Small intestine (tissue), 7 donors: ENCODE results near the gene TIA1. TPM values are rescaled to one million over a fixed set of nuclear protein-coding genes. Genes with fewer than 3 reads are reported as not detected.
A peak's percentile ranks its signal among the peaks of the same experiment; 100 is the strongest.
"Not testable (repeated sequence)": the region's sequence is repeated elsewhere in the genome, so short reads cannot be mapped to it uniquely, and the experiment has no call there.

Experiments
- DNase-seq, 2 donors: peaks; one replicate each; pipeline versions ENCODE4 v3.0.0 to v3.0.0-alpha.2; 2013
- FAIRE-seq: peaks from 2 replicates; lab custom pipeline; 2012; peaks lifted over from hg19 to GRCh38; lab: Jason Lieb, UNC
- H3K27ac ChIP-seq, 3 donors: one replicate each; pipeline ENCODE4 v1.5.1; 2013; ENCODE audit warnings: low read length in 2 of 3, mild to moderate bottlenecking in 2 of 3, control low read depth in 1 of 3, inconsistent platforms in 1 of 3, low read depth in 1 of 3, moderate library complexity in 1 of 3
- H3K27me3 ChIP-seq, 3 donors: one replicate each; pipeline ENCODE4 v1.6.1; 2013; ENCODE audit warnings: low read length in 3 of 3, inconsistent platforms in 1 of 3; ENCODE audit not compliant: control insufficient read depth in 3 of 3, insufficient read depth in 3 of 3
- H3K36me3 ChIP-seq, 3 donors: one replicate each; pipeline ENCODE4 v1.6.1; 2013; ENCODE audit warnings: low read length in 3 of 3, inconsistent platforms in 1 of 3, low read depth in 1 of 3, mild to moderate bottlenecking in 1 of 3, moderate library complexity in 1 of 3; ENCODE audit not compliant: control insufficient read depth in 3 of 3, insufficient read depth in 2 of 3
- H3K4me1 ChIP-seq, 3 donors: one replicate each; pipeline ENCODE4 v1.6.1; 2013; ENCODE audit warnings: low read length in 2 of 3, inconsistent platforms in 1 of 3, low read depth in 1 of 3, mild to moderate bottlenecking in 1 of 3, moderate library complexity in 1 of 3; ENCODE audit not compliant: control insufficient read depth in 3 of 3, insufficient read depth in 2 of 3
- H3K4me3 ChIP-seq, 3 donors: one replicate each; pipeline ENCODE4 v1.5.1; 2013; ENCODE audit warnings: low read length in 3 of 3, control low read depth in 1 of 3, inconsistent platforms in 1 of 3, low read depth in 1 of 3, mild to moderate bottlenecking in 1 of 3, moderate library complexity in 1 of 3
- H3K9me3 ChIP-seq, 2 donors: one replicate each; pipeline ENCODE4 v1.6.1; 2013; ENCODE audit warnings: low read depth in 1 of 2, low read length in 1 of 2; ENCODE audit not compliant: control insufficient read depth in 2 of 2, insufficient read depth in 1 of 2
- WGBS, 3 donors: extraction: QIAGEN DNeasy Blood & Tissue Kit; methylation state at CpG; one replicate each; pipeline ENCODE4 v1.1.7; 2013; 5-methylcytosine and 5-hydroxymethylcytosine counted together
- polyA plus RNA-seq, 4 donors: library from polyadenylated mRNA; stranded (reverse) in 3 of 4; unstranded in 1 of 4; fragments of 200-250 nt in 3 of 4; fragments of 120-200 nt in 1 of 4; gene quantifications; one replicate each; pipeline versions ENCODE4 v1.2.1 to v1.2.3, GENCODE V29; 2013
- donor health status: healthy with polysubstance abuse.
- donor health status: control.
- donor health status: control.
- donor health status: Bipolar disorder and iron deficiency.
- donor health status: healthy.

The TIA1 gene
- polyA plus RNA-seq, 4 donors, result 30.3 to 156 (median 39.4) TPM

- Histone ChIP-seq H3K4me1 (peaks cover 0 to 11% (median 7%) of the 10 kb centered on the region in 3 donors), H3K27ac (no peak overlapping the region), H3K9me3 (no peaks in the 10 kb centered on the region), H3K27me3 (no peaks in the 10 kb centered on the region), H3K4me3 (no peak overlapping the region), H3K36me3 (peaks cover 0 to 26% (median 0%) of the 10 kb centered on the region in 3 donors)
- FAIRE-seq (no peak), DNase-seq (no peak)
- WGBS, 3 donors, result 71 to 78% (median 76%) methylated on average over 5 of the region's 5 CpGs
Observed at GRCh38 chr2:70243806-70244584, 4.4 kb downstream of the TIA1 start.

DNA sequence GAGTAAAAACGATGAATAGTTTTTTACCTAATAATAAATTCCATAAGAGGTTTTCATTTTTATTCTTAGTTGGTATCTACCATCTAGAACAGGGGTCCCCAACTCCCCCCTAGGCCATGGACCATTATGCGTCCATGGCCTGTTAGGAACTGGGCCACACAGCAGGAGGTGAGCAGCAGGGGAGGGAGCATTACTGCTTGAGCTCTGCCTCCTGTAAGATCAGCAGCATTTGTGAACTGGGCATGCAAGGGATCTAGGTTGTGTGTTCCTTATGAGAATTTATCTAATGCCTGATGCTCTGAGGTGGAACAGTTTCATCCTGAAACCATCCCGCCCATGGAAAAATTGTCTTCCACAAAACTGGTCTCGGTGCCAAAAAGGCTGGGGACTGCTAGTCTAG, 5.9 kb downstream of the TIA1 start:
- no peaks in the 10 kb centered on the region for H3K9me3 ChIP-seq
- DNase-seq (no peak), FAIRE-seq (no peak)
- WGBS, 3 donors, result 76 to 89% (median 88%) methylated on average over 4 of the region's 4 CpGs
- peaks cover 0 to 39% (median 0%) of the 10 kb centered on the region in 3 donors for H3K36me3 ChIP-seq
- H3K4me3 ChIP-seq, result no peak overlapping the region
- peaks cover 0 to 11% (median 7%) of the 10 kb centered on the region in 3 donors for H3K4me1 ChIP-seq
- H3K27ac ChIP-seq, result no peak overlapping the region
- H3K27me3 ChIP-seq, result no peaks in the 10 kb centered on the region

- no peak overlapping the region for H3K4me3 ChIP-seq
- 91 to 94% (median 94%) methylated on average over 8 of the region's 8 CpGs for WGBS, 3 donors
- H3K27ac ChIP-seq, result no peak overlapping the region
- H3K27me3 ChIP-seq, result no peaks in the 10 kb centered on the region
- DNase-seq (no peak), FAIRE-seq (no peak)
- peaks cover 0 to 8% (median 7%) of the 10 kb centered on the region in 3 donors for H3K4me1 ChIP-seq
- H3K36me3 ChIP-seq, result peaks cover 0 to 47% (median 0%) of the 10 kb centered on the region in 3 donors
- no peaks in the 10 kb centered on the region for H3K9me3 ChIP-seq
Observed at GRCh38 chr2:70241340-70241739, 7.1 kb downstream of the TIA1 start.

DNA sequence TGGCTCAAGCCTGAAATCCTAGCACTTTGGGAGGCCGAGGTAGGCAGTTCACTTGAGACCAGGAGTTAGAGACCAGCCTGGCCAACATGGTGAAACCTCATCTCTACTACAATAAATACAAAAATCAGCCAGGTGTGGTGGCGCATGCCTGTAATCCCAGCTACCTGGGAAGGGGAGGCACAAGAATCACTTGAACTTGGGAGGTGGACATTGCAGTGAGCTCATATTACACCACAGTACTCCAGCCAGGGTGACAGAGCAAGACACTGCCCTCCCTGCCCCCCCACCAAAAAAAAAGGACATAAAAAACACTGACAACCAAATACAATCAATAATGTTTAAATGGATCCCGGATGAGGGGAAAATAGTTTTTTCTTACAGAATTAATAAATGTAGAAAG, 7.8 kb downstream of the TIA1 start:
- Histone ChIP-seq H3K4me3 (no peak overlapping the region), H3K27ac (no peak overlapping the region), H3K4me1 (peaks cover 0 to 7% (median 6%) of the 10 kb centered on the region in 3 donors), H3K9me3 (no peaks in the 10 kb centered on the region), H3K27me3 (no peaks in the 10 kb centered on the region), H3K36me3 (peaks cover 0 to 47% (median 0%) of the 10 kb centered on the region in 3 donors)
- FAIRE-seq (no peak), DNase-seq (no peak)
- WGBS, 3 donors, result 83 to 95% (median 86%) methylated on average over 3 of the region's 3 CpGs

- peak overlapping the region in 1 of 3 donors; percentile 55 for H3K27ac ChIP-seq
- 20 to 53% (median 26%) methylated on average over 3 of the region's 3 CpGs for WGBS, 3 donors
- DNase-seq (peak in 1 of 2 donors; percentile 60), FAIRE-seq (no peak)
- H3K4me3 ChIP-seq, result no peak overlapping the region
- H3K4me1 ChIP-seq, result peaks cover 0 to 5% (median 0%) of the 10 kb centered on the region in 3 donors
- H3K27me3 ChIP-seq, result no peaks in the 10 kb centered on the region
- peaks cover 5 to 62% (median 5%) of the 10 kb centered on the region in 3 donors for H3K36me3 ChIP-seq
- H3K9me3 ChIP-seq, result no peaks in the 10 kb centered on the region
Observed at GRCh38 chr2:70233926-70234325, 14.5 kb downstream of the TIA1 start.

GRCh38 chr2:70226781-70227180, 21.6 kb downstream of the TIA1 start:
- Histone ChIP-seq H3K9me3 (no peaks in the 10 kb centered on the region), H3K36me3 (peaks cover 8 to 34% (median 11%) of the 10 kb centered on the region in 3 donors), H3K4me3 (no peak overlapping the region), H3K27me3 (no peaks in the 10 kb centered on the region), H3K27ac (no peak overlapping the region), H3K4me1 (no peaks in the 10 kb centered on the region)
- no peak for FAIRE-seq
- no peak for DNase-seq
- 87 to 93% (median 93%) methylated on average over 2 of the region's 2 CpGs for WGBS, 3 donors

GRCh38 chr2:70223305-70223704, 25.1 kb downstream of the TIA1 start:
- not testable (repeated sequence) for DNase-seq

GRCh38 chr2:70214953-70215549, 33.4 kb downstream of the TIA1 start:
- H3K4me3 ChIP-seq, result no peak overlapping the region
- H3K27ac ChIP-seq, result no peak overlapping the region
- no peak for FAIRE-seq
- H3K36me3 ChIP-seq, result peaks cover 14 to 32% (median 14%) of the 10 kb centered on the region in 3 donors
- no peaks in the 10 kb centered on the region for H3K27me3 ChIP-seq
- peak in 1 of 2 donors; percentile 43 for DNase-seq
- 80 to 84% (median 81%) methylated on average over 3 of the region's 3 CpGs for WGBS, 3 donors
- no peaks in the 10 kb centered on the region for H3K9me3 ChIP-seq
- H3K4me1 ChIP-seq, result peaks cover 0 to 2% (median 0%) of the 10 kb centered on the region in 3 donors

More at GRCh38 chr2:70223305-70223704, 25.1 kb downstream of the TIA1 start:
- H3K4me3 ChIP-seq, H3K27me3 ChIP-seq, H3K27ac ChIP-seq, H3K4me1 ChIP-seq, FAIRE-seq, H3K9me3 ChIP-seq: not testable (repeated sequence)
- peaks cover 16 to 38% (median 18%) of the 10 kb centered on the region in 3 donors for H3K36me3 ChIP-seq
- WGBS, 3 donors, result 95 to 98% (median 97%) methylated on average over 3 of the region's 3 CpGs
